Activated naive CD4-positive, alpha-beta T cell treated with anti-CD3 and anti-CD28 coated beads, Interleukin-2, amount 50 U/mL, for 72 hours (primary cell): ENCODE measurements around the gene HDAC9. TPM values are rescaled to one million over a fixed set of nuclear protein-coding genes. Genes with fewer than 3 reads are reported as not detected.

Source experiments
- ATAC-seq, 2 donors: fragments of 150-1000 bp; cut with Tn5 transposase; 2 replicates each; pipeline ENCODE4 v1.10.0; 2021; ENCODE audit warnings: mild to moderate bottlenecking in 2 of 2, moderate library complexity in 2 of 2
- DNase-seq, 2 donors: peaks; one replicate each; pipeline ENCODE4 v3.0.0; 2021 to 2022; ENCODE audit warnings: low spot score in 2 of 2
- H3K27ac Mint-ChIP-seq, 2 donors: one replicate each; pipeline ENCODE4 v1.8.0; 2022; ENCODE audit warnings: mild to moderate bottlenecking in 2 of 2, mixed read lengths in 2 of 2
- H3K36me3 Mint-ChIP-seq, 2 donors: one replicate each; pipeline ENCODE4 v1.8.0; 2022; ENCODE audit warnings: mixed read lengths in 2 of 2
- H3K9me3 Mint-ChIP-seq, 2 donors: one replicate each; pipeline ENCODE4 v1.8.0; 2022; ENCODE audit warnings: mixed read lengths in 2 of 2
- total RNA-seq, 2 donors: library from RNA; stranded (reverse); gene quantifications; one replicate each; pipeline ENCODE4 v1.2.3, GENCODE V29; 2022

Gene HDAC9
- total RNA-seq, 2 donors from 2014 or later, result 0.32 to 0.84 TPM

GRCh38 chr7:18475488-18475887 is 20.1 kb upstream of the HDAC9 start:
- DNase-seq (no peak), ATAC-seq (no peak)
- Mint-ChIP-seq H3K36me3 (no peaks in the 10 kb centered on the region), H3K27ac (no peak overlapping the region), H3K9me3 (no peaks in the 10 kb centered on the region)

GRCh38 chr7:18481776-18482175 is 13.8 kb upstream of the HDAC9 start:
- no peaks in the 10 kb centered on the region for H3K9me3 Mint-ChIP-seq
- ATAC-seq (no peak), DNase-seq (no peak)
- no peak overlapping the region for H3K27ac Mint-ChIP-seq
- H3K36me3 Mint-ChIP-seq, result no peaks in the 10 kb centered on the region

- H3K36me3 Mint-ChIP-seq, result no peaks in the 10 kb centered on the region
- H3K9me3 Mint-ChIP-seq, result no peaks in the 10 kb centered on the region
- H3K27ac Mint-ChIP-seq, result no peak overlapping the region
- ATAC-seq (no peak), DNase-seq (no peak)
These were observed 7.5 kb upstream of the HDAC9 start for GRCh38 chr7:18488049-18488448.

- H3K9me3 Mint-ChIP-seq, result no peaks in the 10 kb centered on the region
- ATAC-seq (no peak), DNase-seq (no peak)
- no peak overlapping the region for H3K27ac Mint-ChIP-seq
- H3K36me3 Mint-ChIP-seq, result no peaks in the 10 kb centered on the region
These were observed 5.9 kb upstream of the HDAC9 start for GRCh38 chr7:18489624-18490023.

- no peaks in the 10 kb centered on the region for H3K36me3 Mint-ChIP-seq
- no peak for ATAC-seq
- H3K27ac Mint-ChIP-seq, result no peak overlapping the region
- DNase-seq, result no peak
- H3K9me3 Mint-ChIP-seq, result peaks cover 0 to 3% of the 10 kb centered on the region in 2 donors
These were observed 3.7 kb upstream of the HDAC9 start for GRCh38 chr7:18491871-18492270.

GRCh38 chr7:18494406-18494805 is 1.1 kb upstream of the HDAC9 start:
- Mint-ChIP-seq H3K27ac (no peak overlapping the region), H3K9me3 (peaks cover 0 to 3% of the 10 kb centered on the region in 2 donors), H3K36me3 (no peaks in the 10 kb centered on the region)
- DNase-seq (no peak), ATAC-seq (no peak)

GRCh38 chr7:18494821-18495408 is 634 bp upstream of the HDAC9 start:
- Mint-ChIP-seq H3K27ac (no peak overlapping the region), H3K9me3 (peaks cover 0 to 3% of the 10 kb centered on the region in 2 donors), H3K36me3 (no peaks in the 10 kb centered on the region)
- peak in 1 of 2 donors; percentile 66 for ATAC-seq
- no peak for DNase-seq

- no peaks in the 10 kb centered on the region for H3K36me3 Mint-ChIP-seq
- no peak for DNase-seq
- ATAC-seq, result no peak
- no peak overlapping the region for H3K27ac Mint-ChIP-seq
- peaks cover 0 to 3% of the 10 kb centered on the region in 2 donors for H3K9me3 Mint-ChIP-seq
These were observed 772 bp downstream of the HDAC9 start for GRCh38 chr7:18496341-18496700.

GRCh38 chr7:18497082-18497481 is 1.5 kb downstream of the HDAC9 start:
- DNase-seq (no peak), ATAC-seq (no peak)
- Mint-ChIP-seq H3K27ac (no peak overlapping the region), H3K9me3 (peaks cover 0 to 3% of the 10 kb centered on the region in 2 donors), H3K36me3 (no peaks in the 10 kb centered on the region)

GRCh38 chr7:18497800-18498199 is 2.3 kb downstream of the HDAC9 start:
- Mint-ChIP-seq H3K27ac (no peak overlapping the region), H3K36me3 (no peaks in the 10 kb centered on the region), H3K9me3 (peaks cover 0 to 3% of the 10 kb centered on the region in 2 donors)
- ATAC-seq, result no peak
- DNase-seq, result no peak

- Mint-ChIP-seq H3K9me3 (peaks cover 0 to 3% of the 10 kb centered on the region in 2 donors), H3K27ac (no peak overlapping the region), H3K36me3 (no peaks in the 10 kb centered on the region)
- DNase-seq (no peak), ATAC-seq (no peak)
These were observed 2.8 kb downstream of the HDAC9 start for GRCh38 chr7:18498341-18498740.

- no peak for ATAC-seq
- no peaks in the 10 kb centered on the region for H3K36me3 Mint-ChIP-seq
These were observed 4.0 kb downstream of the HDAC9 start for GRCh38 chr7:18499407-18500177.

GRCh38 chr7:18503126-18503866 is 7.7 kb downstream of the HDAC9 start:
- Mint-ChIP-seq H3K9me3 (peaks cover 0 to 5% of the 10 kb centered on the region in 2 donors), H3K36me3 (no peaks in the 10 kb centered on the region), H3K27ac (no peak overlapping the region)

More at GRCh38 chr7:18499407-18500177, 4.0 kb downstream of the HDAC9 start:
- Mint-ChIP-seq H3K27ac (no peak overlapping the region), H3K9me3 (peaks cover 0 to 3% of the 10 kb centered on the region in 2 donors)
- no peak for DNase-seq

GRCh38 chr7:18504965-18505364 is 9.4 kb downstream of the HDAC9 start:
- Mint-ChIP-seq H3K27ac (no peak overlapping the region), H3K9me3 (peaks cover 0 to 5% of the 10 kb centered on the region in 2 donors), H3K36me3 (no peaks in the 10 kb centered on the region)
- DNase-seq, result no peak
- no peak for ATAC-seq

More at GRCh38 chr7:18503126-18503866, 7.7 kb downstream of the HDAC9 start:
- DNase-seq, result no peak
- no peak for ATAC-seq

GRCh38 chr7:18505870-18506460 is 10.4 kb downstream of the HDAC9 start:
- DNase-seq (no peak), ATAC-seq (no peak)
- H3K36me3 Mint-ChIP-seq, result no peaks in the 10 kb centered on the region
- no peak overlapping the region for H3K27ac Mint-ChIP-seq
- H3K9me3 Mint-ChIP-seq, result peaks cover 0 to 5% of the 10 kb centered on the region in 2 donors

- H3K9me3 Mint-ChIP-seq, result peaks cover 0 to 11% of the 10 kb centered on the region in 2 donors
- H3K27ac Mint-ChIP-seq, result no peak overlapping the region
- H3K36me3 Mint-ChIP-seq, result no peaks in the 10 kb centered on the region
- DNase-seq (no peak), ATAC-seq (peak in 1 of 2 donors; percentile 41)
These were observed 13.2 kb downstream of the HDAC9 start for GRCh38 chr7:18508443-18509427.
